Endothelial cell of umbilical vein (primary cell): ENCODE results near the gene OR1F1. TPM values are rescaled to one million over a fixed set of nuclear protein-coding genes. Genes with fewer than 3 reads are reported as not detected.
A peak's percentile ranks its signal among the peaks of the same experiment; 100 is the strongest.

Experiments
- BruUV-seq: library from RNA; stranded (reverse); fragments of 400-500 nt; replicated peaks from 2 replicates; lab custom pipeline; 2021; lab: Mats Ljungman, UMichigan
- CTCF ChIA-PET: fragments of 300-600, 350-600 bp; sonication (Branson Sonifier 250); formaldehyde crosslinking; loops from one replicate; lab custom pipeline; 2021; ENCODE audit warnings: antibody characterized with exemption, inconsistent platforms; lab: Charles Lee
- POLR2A ChIA-PET: fragments of 300-600, 350-600 bp; sonication (Branson Sonifier 250); formaldehyde crosslinking; loops from one replicate; lab custom pipeline; 2021; ENCODE audit warnings: antibody characterized with exemption, inconsistent platforms; lab: Charles Lee
- DNase-seq: peaks from one replicate; pipeline ENCODE4 v3.0.0-alpha.2; 2011; ENCODE audit warnings: low read depth, low spot score
- FAIRE-seq: peaks from 2 replicates; lab custom pipeline; 2011; peaks lifted over from hg19 to GRCh38; lab: Jason Lieb, UNC
- H2AFZ ChIP-seq: 2 replicates; pipeline ENCODE4 v1.6.0; 2012; ENCODE audit warnings: low read depth, low read length, control low read depth, inconsistent platforms
- H3K27ac ChIP-seq: 2 replicates; pipeline ENCODE4 v1.5.1; 2011; ENCODE audit warnings: low read depth, mild to moderate bottlenecking, control low read depth, low read length, moderate library complexity; ENCODE audit not compliant: insufficient read depth
- H3K27me3 ChIP-seq, 2 experiments: 2 replicates each; pipeline versions ENCODE4 v1.6.0 to v1.6.1; 2011; ENCODE audit warnings: low read length in 2 of 2, mixed read lengths in 1 of 2; ENCODE audit not compliant: control insufficient read depth in 2 of 2, insufficient read depth in 2 of 2
- H3K36me3 ChIP-seq, 2 experiments: 2 replicates in 1 of 2; 3 replicates in 1 of 2; pipeline ENCODE4 v1.5.1; 2011; ENCODE audit warnings: low read length in 2 of 2, mild to moderate bottlenecking in 1 of 2, moderate library complexity in 1 of 2; ENCODE audit not compliant: control insufficient read depth in 2 of 2, insufficient read depth in 2 of 2; ENCODE audit errors: extremely low read depth in 1 of 2
- H3K4me1 ChIP-seq: 3 replicates; pipeline ENCODE4 v1.5.1; 2011; ENCODE audit warnings: mild to moderate bottlenecking, low read length; ENCODE audit not compliant: control insufficient read depth, insufficient read depth; ENCODE audit errors: extremely low read depth
- H3K4me2 ChIP-seq: 2 replicates; pipeline ENCODE4 v1.6.1; 2011; ENCODE audit warnings: low read length, control low read depth, mixed read lengths; ENCODE audit not compliant: insufficient read depth
- H3K4me3 ChIP-seq, 3 experiments: fragments of 200-600 bp in 1 of 3; sonication (generic), shearing (Covaris generic) in 1 of 3; replicated peaks in 1 of 3; 2 replicates each; pipeline ENCODE4 v1.5.1; 2011 to 2016; ENCODE audit warnings: control low read depth in 3 of 3, low read length in 3 of 3, mild to moderate bottlenecking in 2 of 3, inconsistent platforms in 1 of 3, low read depth in 1 of 3, moderate library complexity in 1 of 3; ENCODE audit not compliant: insufficient read depth in 1 of 3
- H3K79me2 ChIP-seq: 2 replicates; pipeline ENCODE4 v1.6.0; 2012; ENCODE audit warnings: low read length, inconsistent platforms; ENCODE audit not compliant: control insufficient read depth, insufficient read depth
- H3K9ac ChIP-seq: replicated peaks from 2 replicates; pipeline ENCODE3; 2011; ENCODE audit warnings: low read length, control low read depth; ENCODE audit not compliant: insufficient read depth; ENCODE audit errors: extremely low read depth
- H3K9me1 ChIP-seq: replicated peaks from 3 replicates; pipeline ENCODE4 v1.6.0; 2011; ENCODE audit warnings: mild to moderate bottlenecking, low read length; ENCODE audit not compliant: control insufficient read depth, insufficient read depth; ENCODE audit errors: extremely low read depth
- H3K9me3 ChIP-seq: replicated peaks from 2 replicates; pipeline ENCODE4 v1.5.1; 2012; ENCODE audit warnings: low read length, inconsistent platforms; ENCODE audit not compliant: control insufficient read depth, insufficient read depth
- H4K20me1 ChIP-seq: replicated peaks from 2 replicates; pipeline ENCODE3; 2011; ENCODE audit warnings: mild to moderate bottlenecking, low read length; ENCODE audit not compliant: control insufficient read depth, insufficient read depth; ENCODE audit errors: extremely low read depth
- EZH2 ChIP-seq: IDR thresholded peaks from 2 replicates; pipeline ENCODE4 v1.6.1; 2012; ENCODE audit warnings: borderline replicate concordance, low read depth, mild to moderate bottlenecking, moderate library complexity, low read length, inconsistent platforms; ENCODE audit not compliant: severe bottlenecking
- FOS ChIP-seq: IDR thresholded peaks from 2 replicates; pipeline ENCODE4 v1.6.1; 2011; ENCODE audit warnings: mild to moderate bottlenecking, low read length, moderate library complexity, borderline replicate concordance; ENCODE audit not compliant: insufficient read depth
- GATA2 ChIP-seq: IDR thresholded peaks from 2 replicates; pipeline ENCODE4 v1.7.0; 2011; ENCODE audit warnings: low read depth, mild to moderate bottlenecking, moderate library complexity, mixed read lengths, low read length; ENCODE audit not compliant: insufficient read length, insufficient read depth
- JUN ChIP-seq: IDR thresholded peaks from 2 replicates; pipeline ENCODE4 v1.6.1; 2011; ENCODE audit warnings: borderline replicate concordance, low read depth; ENCODE audit not compliant: insufficient read length, insufficient read depth
- MYC ChIP-seq: IDR thresholded peaks from one replicate; pipeline ENCODE4 v1.6.1; 2011; ENCODE audit warnings: mild to moderate bottlenecking, low read depth, low read length
- POLR2A ChIP-seq: IDR thresholded peaks from 2 replicates; pipeline ENCODE4 v1.6.1; 2012; ENCODE audit warnings: low read depth, mild to moderate bottlenecking, control low read depth, low read length
- POLR2AphosphoS5 ChIP-seq: IDR thresholded peaks from 2 replicates; pipeline ENCODE4 v1.6.1; 2012; ENCODE audit warnings: low read depth, mild to moderate bottlenecking, control low read depth, low read length, moderate library complexity; ENCODE audit not compliant: insufficient read depth
- dilution Hi-C: fragments of 300-500 bp; cut with MboI; formaldehyde crosslinking; loops from one replicate; pipeline ENCODE4 v1.15.0; 2019; ENCODE audit warnings: low sequenced_read_pairs; ENCODE audit not compliant: extremely low pct_ligation_motif_present
- intact Hi-C: fragments of 100-400 bp; cut with micrococcal nuclease; formaldehyde crosslinking; loops from one replicate; pipeline ENCODE4 v1.10.0; 2022
- polyA plus RNA-seq, 4 experiments: library from polyadenylated mRNA; depleted of rRNA in 3 of 4; stranded (reverse) in 3 of 4; unstranded in 1 of 4; fragments of >200 nt; gene quantifications; 2 replicates each; pipeline versions ENCODE4 v1.2.1 to v1.2.3, GENCODE V29; 2011 to 2012; ENCODE audit warnings: missing spikeins in 1 of 4
- total RNA-seq: library from RNA; stranded (reverse); gene quantifications from 2 replicates; pipeline ENCODE4 v1.2.3, GENCODE V29; 2021
- TF ChIP-seq, protein P1 (sequence below): IDR thresholded peaks from 2 replicates; pipeline ENCODE4 v1.6.1; 2011; ENCODE audit not compliant: insufficient read depth, insufficient read length
- TF ChIP-seq, protein P2 (sequence below), 2 donors: IDR thresholded peaks; 1 replicate in 1 of 2; 2 replicates in 1 of 2; pipeline ENCODE4 v1.5.1; 2011; ENCODE audit warnings: low read length in 2 of 2, mild to moderate bottlenecking in 2 of 2, moderate library complexity in 2 of 2, control low read depth in 1 of 2, inconsistent platforms in 1 of 2, low read depth in 1 of 2; ENCODE audit not compliant: insufficient read depth in 1 of 2; ENCODE audit errors: extremely low read depth in 1 of 2

The OR1F1 gene
- total and polyA plus RNA-seq, 2 donors (not counting 3 experiments of a cell fraction or from before 2014, with no cell fraction given): 0.17 TPM; not detected in 1

DNA sequence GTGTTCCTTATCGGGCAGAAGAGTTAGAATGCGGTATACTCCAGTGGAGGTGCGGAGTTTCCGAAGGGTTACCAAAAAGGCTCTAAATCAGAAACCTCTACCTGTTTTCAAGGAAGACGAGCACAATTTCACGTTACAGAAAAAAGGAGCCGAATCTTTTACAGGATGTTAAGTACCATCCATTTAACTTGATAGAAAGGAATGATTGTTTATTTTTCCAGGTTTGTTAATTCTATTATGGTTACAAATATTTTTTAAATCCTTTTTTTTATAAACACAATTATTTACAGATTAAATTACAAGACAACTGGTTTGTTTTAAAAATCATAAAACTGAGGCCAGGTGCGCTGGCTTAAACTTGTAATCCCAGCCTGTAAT lies 35.0 kb upstream of the OR1F1 start:
- Histone ChIP-seq H3K4me3 (no peak overlapping the region), H3K9me3 (no peaks in the 10 kb centered on the region), H3K27ac (no peak overlapping the region), H3K9me1 (no peaks in the 10 kb centered on the region), H2AFZ (no peak overlapping the region), H3K36me3 (no peaks in the 10 kb centered on the region), H3K27me3 (no peaks in the 10 kb centered on the region), H3K4me2 (no peak overlapping the region), H4K20me1 (no peaks in the 10 kb centered on the region), H3K79me2 (no peaks in the 10 kb centered on the region), H3K9ac (no peak overlapping the region), H3K4me1 (peaks cover 15% of the 10 kb centered on the region)
- dilution Hi-C loops: no loop called here
- FAIRE-seq: no peak
- BruUV-seq: no TSS peak
- DNase-seq: no peak
- CTCF ChIA-PET: interaction anchor here (0.7 to 1.7 kb wide), 9 partner anchors 9 to 348 kb away, joined by 3 to 11 read pairs (median 4); partner anchors contain the start of genes ZNF174 and ZNF213
- intact Hi-C loops: loop anchor here (1.0 to 5.0 kb wide), 3 partner anchors 14 to 349 kb away; partner anchors contain the start of gene CLUAP1
- peak; percentile 60 for TF ChIP-seq GATA2
- TF ChIP-seq POLR2AphosphoS5: no peak
- POLR2A ChIA-PET: interaction anchor here (1.0 kb wide), 1 partner anchor 9 kb away, joined by 3 read pairs; no protein-coding TSS in a partner anchor

DNA sequence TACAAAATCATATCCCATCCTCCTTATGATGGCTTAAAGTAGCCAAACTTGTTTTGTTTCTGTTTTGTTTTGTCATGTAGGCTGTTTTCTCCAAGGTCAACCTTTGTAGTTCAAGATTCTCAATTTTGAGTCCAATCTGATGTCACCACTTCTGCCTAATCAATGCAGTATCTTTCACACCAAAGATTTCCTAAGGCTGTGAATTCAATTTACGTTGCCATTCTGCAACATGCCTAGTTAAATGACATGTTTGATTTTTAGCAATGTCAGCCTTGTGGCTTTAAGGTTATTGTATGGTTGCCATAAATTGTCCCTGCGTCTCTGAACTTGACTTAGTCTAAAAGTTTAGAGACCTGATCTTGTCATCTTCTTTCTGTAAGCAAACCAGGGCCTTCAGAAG lies 32.8 kb upstream of the OR1F1 start:
- TF ChIP-seq EZH2 (no peak), POLR2AphosphoS5 (no peak), JUN (no peak), GATA2 (no peak), POLR2A (no peak), MYC (no peak), FOS (no peak)
- TF ChIP-seq, protein P1, sequence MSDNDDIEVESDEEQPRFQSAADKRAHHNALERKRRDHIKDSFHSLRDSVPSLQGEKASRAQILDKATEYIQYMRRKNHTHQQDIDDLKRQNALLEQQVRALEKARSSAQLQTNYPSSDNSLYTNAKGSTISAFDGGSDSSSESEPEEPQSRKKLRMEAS: no peak
- TF ChIP-seq, protein P2, sequence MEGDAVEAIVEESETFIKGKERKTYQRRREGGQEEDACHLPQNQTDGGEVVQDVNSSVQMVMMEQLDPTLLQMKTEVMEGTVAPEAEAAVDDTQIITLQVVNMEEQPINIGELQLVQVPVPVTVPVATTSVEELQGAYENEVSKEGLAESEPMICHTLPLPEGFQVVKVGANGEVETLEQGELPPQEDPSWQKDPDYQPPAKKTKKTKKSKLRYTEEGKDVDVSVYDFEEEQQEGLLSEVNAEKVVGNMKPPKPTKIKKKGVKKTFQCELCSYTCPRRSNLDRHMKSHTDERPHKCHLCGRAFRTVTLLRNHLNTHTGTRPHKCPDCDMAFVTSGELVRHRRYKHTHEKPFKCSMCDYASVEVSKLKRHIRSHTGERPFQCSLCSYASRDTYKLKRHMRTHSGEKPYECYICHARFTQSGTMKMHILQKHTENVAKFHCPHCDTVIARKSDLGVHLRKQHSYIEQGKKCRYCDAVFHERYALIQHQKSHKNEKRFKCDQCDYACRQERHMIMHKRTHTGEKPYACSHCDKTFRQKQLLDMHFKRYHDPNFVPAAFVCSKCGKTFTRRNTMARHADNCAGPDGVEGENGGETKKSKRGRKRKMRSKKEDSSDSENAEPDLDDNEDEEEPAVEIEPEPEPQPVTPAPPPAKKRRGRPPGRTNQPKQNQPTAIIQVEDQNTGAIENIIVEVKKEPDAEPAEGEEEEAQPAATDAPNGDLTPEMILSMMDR (IDR thresholded peaks at IDR 0.05; ENCODE audit: extremely low read depth in 1 of 2, insufficient read depth in 1 of 2, low read depth in 1 of 2, low read length in 2 of 2): no peak
- no peak overlapping the region for H3K9ac ChIP-seq

More for the DNA sequence above, 32.8 kb upstream of the OR1F1 start:
- H3K4me1 ChIP-seq: peaks cover 20% of the 10 kb centered on the region
- POLR2A ChIA-PET: no interaction called here
- intact Hi-C loops (no loop called here), dilution Hi-C loops (no loop called here)
- H3K4me3 ChIP-seq: no peak overlapping the region
- no peak overlapping the region for H2AFZ ChIP-seq
- no peak overlapping the region for H3K27ac ChIP-seq
- no peaks in the 10 kb centered on the region for H3K79me2 ChIP-seq
- FAIRE-seq (no peak), DNase-seq (no peak)
- no peaks in the 10 kb centered on the region for H4K20me1 ChIP-seq
- no peaks in the 10 kb centered on the region for H3K27me3 ChIP-seq
- no TSS peak for BruUV-seq
- H3K36me3 ChIP-seq: no peaks in the 10 kb centered on the region
- H3K9me3 ChIP-seq: no peaks in the 10 kb centered on the region
- CTCF ChIA-PET: interaction anchor here (1.0 kb wide), 2 partner anchors 11 to 20 kb away, joined by 3 to 4 read pairs; partner anchors contain the start of gene ZNF213
- no peak overlapping the region for H3K4me2 ChIP-seq
- no peaks in the 10 kb centered on the region for H3K9me1 ChIP-seq
